A673 (cell line): ENCODE data around the gene TMEM239.

Source experiments
- EZH2 ChIP-seq: fragments of 200-600 bp; sonication (generic); IDR thresholded peaks from 2 replicates; pipeline ENCODE4 v1.6.1; 2017; ENCODE audit warnings: borderline replicate concordance, low read depth, mild to moderate bottlenecking, mixed read lengths, antibody characterized with exemption, low read length; ENCODE audit not compliant: poor library complexity, severe bottlenecking
- TF ChIP-seq, protein P1 (sequence below): fragments of 300-800, 200-600 bp; sonication (generic); conservative IDR thresholded peaks from 2 replicates; pipeline ENCODE4 v1.5.1; 2017; ENCODE audit warnings: low read depth, mild to moderate bottlenecking, antibody characterized with exemption, low read length, moderate library complexity, mixed read lengths

DNA sequence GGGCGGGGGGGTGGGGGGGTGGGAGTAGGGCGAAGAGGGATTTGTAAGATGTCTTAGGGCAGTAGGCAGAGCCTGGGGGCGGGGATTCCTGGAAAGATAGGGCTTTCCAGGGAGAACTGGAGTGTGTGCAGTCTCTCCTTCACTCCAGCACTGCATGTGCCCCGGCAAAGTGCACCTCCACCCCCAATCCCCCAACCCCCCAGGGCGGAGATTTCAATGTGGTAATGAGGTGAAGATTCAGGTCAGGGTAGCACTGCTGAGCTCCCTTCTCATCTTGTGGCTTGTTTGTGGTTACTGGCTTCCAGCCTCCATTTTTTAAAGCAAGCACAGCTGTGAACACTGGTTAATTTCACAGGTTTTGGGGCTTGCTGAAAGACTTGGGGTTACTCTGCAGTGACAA is 5.9 kb downstream of the TMEM239 start:
- TF ChIP-seq, protein P1, sequence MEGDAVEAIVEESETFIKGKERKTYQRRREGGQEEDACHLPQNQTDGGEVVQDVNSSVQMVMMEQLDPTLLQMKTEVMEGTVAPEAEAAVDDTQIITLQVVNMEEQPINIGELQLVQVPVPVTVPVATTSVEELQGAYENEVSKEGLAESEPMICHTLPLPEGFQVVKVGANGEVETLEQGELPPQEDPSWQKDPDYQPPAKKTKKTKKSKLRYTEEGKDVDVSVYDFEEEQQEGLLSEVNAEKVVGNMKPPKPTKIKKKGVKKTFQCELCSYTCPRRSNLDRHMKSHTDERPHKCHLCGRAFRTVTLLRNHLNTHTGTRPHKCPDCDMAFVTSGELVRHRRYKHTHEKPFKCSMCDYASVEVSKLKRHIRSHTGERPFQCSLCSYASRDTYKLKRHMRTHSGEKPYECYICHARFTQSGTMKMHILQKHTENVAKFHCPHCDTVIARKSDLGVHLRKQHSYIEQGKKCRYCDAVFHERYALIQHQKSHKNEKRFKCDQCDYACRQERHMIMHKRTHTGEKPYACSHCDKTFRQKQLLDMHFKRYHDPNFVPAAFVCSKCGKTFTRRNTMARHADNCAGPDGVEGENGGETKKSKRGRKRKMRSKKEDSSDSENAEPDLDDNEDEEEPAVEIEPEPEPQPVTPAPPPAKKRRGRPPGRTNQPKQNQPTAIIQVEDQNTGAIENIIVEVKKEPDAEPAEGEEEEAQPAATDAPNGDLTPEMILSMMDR: no peak
- TF ChIP-seq EZH2: no peak
